NCI-H1436 (cell line): ENCODE results near the gene NUDT3.

Experiments used
- DNase-seq: peaks from one replicate; lab custom pipeline; 2025; lab: John Stamatoyannopoulos, UW

NUDT3 gene

GRCh38 chr6:34322732-34323131 lies 69.7 kb downstream of the NUDT3 start:
- DNase-seq = no peak

DNA sequence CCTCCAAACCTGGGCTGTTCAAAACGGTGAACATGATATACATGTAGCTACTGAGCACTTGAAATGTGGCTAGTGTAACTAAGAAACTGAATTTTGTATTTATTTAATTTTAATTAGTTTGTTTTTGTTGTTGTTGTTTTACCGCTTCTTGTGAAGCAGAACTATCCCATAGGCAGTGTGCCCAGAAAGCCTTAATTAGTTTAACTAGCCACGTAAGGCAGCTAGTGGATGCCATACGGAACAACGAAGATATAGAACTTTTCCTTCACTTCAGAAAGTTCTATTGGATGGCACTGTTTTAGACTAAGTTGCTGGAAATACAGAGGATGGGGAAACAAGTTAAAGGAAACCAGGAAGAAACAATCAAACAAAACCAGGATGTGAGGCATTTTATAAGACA lies 70.6 kb downstream of the NUDT3 start:
- no peak for DNase-seq

DNA sequence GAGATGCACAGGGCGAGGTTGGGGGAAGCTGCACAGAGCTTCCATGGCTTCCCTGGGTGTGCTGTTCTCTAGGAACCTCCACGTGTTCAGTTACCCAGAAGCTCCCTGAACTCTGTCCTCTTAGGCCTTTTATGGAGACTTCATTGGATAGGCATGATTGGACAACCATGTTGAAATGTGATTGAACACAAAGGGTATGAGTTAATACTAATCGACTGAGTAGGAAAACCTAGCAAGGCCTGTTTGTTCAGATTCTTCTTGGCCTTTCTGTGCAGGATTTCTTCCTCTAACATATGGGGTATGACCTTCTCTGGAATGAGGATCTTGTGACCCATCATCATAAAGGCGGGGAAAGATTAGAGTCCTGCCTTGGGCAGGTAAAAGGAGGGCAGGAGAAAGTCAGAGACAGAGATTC lies 73.0 kb downstream of the NUDT3 start:
- DNase-seq = no peak

DNA sequence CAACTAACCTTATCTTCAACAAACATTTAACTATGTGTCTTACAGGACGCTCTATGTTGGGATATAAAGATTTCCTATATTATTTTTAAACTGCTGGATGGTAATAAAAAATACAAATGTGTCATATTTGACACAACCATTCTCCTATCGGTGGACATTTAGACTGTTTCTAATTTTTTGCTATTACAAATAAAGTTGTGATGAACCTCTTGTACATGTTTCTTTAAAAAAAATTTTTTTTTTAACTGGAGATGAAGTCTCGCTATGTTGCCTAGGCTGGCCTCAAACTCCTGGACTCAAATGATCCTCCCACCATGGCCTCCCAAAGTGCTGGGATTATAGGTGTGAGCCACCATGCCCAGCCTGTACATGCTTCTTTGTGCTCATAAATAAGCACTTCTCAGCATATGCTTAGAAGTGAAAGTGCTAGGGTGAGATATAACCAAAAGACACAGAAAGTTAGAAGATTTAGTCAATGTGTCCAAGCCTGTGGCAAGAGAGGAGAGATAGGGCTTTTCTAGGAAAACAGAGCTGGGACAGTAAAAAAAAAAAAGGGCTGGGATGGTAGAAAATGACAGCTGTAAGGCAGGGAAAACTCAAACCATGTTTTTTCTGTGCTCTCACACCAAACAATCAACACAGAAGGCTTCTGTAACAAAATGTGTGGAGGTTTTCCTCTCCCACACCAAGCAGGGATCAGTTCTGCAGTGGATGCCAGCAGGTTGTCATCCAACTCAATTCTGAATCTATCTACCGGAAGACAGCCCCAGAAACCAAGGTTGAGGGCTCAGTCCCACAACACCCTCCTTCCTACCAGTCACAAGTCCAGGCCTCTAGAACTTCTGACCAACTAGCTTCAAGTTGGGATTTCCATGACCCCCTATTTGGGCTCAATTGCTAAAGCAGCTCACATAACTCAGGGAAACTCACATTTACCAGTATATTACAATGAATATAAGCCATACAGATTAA lies 73.7 kb downstream of the NUDT3 start:
- DNase-seq = no peak

DNA sequence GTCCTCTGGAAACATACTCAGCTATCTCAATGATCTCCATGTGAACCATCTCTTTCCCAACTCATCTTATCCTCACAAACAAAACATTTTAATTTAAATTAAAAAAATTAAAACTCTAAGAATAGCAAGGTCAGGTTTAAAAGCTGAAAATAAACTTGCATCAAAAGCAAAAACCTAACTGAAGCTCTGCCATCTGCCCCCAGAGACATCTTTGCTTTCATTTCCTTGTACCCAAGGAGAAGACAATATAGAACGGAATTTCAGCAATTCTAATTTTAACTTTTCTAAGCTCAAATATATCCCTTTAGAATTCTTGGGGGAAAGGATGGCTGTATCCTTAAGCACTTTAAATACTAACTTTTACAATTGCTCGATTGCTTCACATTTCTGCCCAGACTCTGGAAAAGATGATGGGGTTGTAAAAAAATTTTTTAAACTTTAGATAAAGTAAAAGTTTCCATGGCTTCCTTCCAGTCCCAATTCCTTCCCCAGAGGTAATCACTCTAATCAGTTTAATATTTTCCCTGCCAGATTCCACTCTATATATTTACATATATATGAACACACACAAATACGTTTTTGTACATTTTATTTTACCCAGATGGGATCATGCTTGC lies 74.5 kb downstream of the NUDT3 start:
- DNase-seq = no peak

- DNase-seq = no peak
Observed at GRCh38 chr6:34317172-34317477, 75.3 kb downstream of the NUDT3 start.

DNA sequence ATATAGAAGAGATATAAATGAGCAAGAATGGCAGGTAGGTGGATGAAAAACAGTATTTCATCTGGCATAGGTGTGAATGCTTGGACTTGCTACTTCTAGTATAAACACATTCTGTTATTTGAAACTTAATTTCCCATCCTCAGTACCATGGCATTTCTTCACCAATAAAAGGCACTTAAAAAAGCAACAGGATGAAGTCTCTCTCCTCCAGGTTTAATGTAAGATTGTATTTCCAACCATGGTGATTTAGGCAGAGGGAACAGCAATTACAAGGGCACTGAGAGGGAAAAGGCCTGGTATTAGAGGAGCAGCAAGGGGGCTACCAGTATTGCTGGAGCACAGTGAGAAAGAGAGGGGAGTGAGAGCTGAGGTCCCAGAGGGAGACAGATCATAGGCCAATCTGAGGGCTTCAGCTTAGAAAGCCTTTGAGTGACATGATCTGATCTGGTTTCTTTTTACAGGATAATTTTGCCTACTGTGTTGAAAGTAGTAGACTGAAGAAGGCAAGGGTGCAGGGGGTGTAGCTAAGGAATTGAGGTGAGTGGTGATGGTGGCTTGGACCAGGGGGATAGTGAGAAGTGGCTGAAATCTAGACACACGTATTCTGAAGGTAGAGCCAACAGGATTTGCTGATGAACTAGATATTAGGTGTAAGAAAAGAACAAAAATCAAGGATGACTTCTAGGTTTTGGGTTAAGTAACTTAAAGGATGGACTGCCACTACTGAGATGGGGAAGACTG lies 75.9 kb downstream of the NUDT3 start:
- DNase-seq = no peak

DNA sequence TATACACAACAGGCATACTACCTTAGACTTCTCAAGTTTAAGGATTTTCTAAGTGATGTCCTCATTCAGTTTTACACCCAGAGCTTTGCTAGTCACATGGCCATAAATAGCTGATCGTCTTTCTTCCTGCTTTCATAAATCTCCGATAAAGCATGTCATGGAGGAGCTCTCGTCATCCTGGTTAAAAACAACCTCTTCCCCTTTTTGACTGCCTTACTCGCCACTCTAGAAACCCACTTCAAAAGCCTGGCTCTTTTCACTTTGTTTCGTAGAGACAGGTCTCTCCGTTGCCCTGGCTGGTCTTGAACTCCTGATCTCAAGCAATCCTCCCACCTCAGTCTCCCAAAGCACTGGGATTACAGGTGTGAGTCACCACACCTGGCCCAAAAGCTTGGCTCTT lies 76.7 kb downstream of the NUDT3 start:
- DNase-seq = no peak

- no peak for DNase-seq
Observed at GRCh38 chr6:34315256-34315655, 77.2 kb downstream of the NUDT3 start.

GRCh38 chr6:34312259-34312658 lies 80.2 kb downstream of the NUDT3 start:
- no peak for DNase-seq

- DNase-seq = no peak
Observed at GRCh38 chr6:34310817-34311216, 81.7 kb downstream of the NUDT3 start.

- no peak for DNase-seq
Observed at GRCh38 chr6:34308483-34308882, 84.0 kb downstream of the NUDT3 start.

GRCh38 chr6:34305982-34306708 lies 86.3 kb downstream of the NUDT3 start:
- DNase-seq = no peak

DNA sequence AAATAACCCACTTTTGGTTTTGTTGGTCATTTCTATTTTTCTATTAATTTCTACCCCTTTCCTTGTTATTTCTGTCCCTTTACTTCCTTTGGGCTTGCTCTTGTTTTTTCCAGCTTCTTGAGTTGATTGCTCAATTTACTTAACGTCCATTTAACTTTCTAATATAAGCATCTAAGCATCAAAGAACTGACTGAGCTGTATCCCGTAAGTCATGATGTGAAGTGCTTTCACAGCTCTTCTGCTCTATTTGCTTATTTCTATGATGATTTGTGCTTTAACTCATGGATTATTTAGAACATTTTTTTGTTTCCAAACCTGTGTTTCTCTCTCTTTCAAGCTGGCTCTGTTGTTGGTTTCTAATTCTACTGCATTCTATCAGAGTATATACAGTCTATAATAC lies 87.0 kb downstream of the NUDT3 start:
- no peak for DNase-seq

DNA sequence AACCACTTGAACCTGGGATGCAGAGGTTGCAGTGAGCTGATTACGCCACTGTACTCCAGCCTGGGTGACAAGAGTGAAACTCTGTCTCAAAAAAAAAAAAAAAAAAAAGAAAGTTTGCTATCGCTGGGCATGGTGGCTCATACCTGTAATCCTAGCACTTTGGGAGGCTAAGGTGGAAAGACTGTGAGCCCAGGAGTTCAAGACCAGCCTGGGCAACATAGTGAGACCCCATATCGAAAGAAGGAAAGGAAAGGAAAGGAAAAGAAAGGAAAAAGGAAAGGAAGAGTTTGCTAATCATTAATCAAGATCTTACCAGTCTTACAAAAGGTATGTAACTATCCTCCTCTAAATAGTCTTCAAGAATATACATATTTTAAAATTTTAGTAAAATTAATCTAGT lies 88.3 kb downstream of the NUDT3 start:
- no peak for DNase-seq

DNA sequence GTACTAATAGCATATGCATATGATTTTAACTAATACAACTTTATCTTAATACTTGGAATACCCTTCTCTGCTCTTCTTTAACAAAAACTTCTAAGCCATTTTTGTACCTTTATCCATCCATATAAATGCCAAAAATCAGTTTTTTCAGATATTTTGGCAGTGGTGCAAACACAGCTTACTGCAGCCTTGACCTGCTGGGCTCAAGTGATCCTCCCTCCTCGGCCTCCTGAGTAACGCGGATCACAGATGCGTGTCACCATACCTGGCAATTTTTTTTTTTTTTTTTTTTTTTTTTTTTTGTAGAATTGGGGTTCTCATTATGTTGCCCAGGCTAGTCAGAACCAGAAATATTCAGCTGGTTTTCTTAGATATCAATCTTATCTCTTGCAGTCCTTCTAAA lies 89.5 kb downstream of the NUDT3 start:
- DNase-seq = no peak

DNA sequence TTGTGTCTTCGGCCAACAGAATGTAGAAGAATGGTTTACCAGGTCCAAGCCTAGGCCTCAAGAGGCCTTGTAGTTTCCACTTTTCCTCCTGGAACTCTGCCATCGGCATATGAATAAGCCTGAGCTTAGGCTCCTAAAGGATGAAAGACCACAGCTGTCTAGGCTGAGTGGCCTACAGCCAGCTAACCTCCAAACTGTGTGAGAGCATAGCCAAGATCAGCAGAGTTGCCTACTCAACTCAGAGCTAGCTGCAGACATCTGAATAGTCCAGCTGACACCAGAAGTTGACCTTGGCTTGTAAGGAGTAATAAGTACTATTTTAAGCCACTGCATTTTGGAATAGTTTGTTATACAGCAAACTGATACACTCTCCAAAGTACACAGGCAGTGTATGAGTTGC lies 91.1 kb downstream of the NUDT3 start:
- no peak for DNase-seq

GRCh38 chr6:34300332-34300751 lies 92.1 kb downstream of the NUDT3 start:
- DNase-seq = no peak

GRCh38 chr6:34298941-34299340 lies 93.5 kb downstream of the NUDT3 start:
- no peak for DNase-seq

DNA sequence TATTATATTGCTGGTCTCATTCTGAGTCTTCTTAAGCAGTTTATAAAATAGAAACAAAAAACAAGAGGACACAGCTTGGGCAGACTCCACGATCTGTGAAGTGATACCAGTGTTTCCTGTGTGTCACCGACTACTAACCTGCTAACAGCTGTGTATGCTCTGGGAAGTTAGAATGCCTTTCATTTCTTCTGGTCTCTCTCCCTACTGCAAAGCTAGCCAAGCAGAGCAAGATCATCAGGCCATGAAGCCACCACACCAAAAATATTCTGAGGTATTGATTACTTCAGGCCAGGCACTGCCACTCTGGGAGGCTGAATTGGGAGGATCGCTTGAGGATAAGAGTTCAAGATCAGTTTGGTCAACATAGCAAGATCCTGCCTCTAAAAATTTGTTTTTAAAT lies 96.7 kb downstream of the NUDT3 start:
- DNase-seq = no peak

DNA sequence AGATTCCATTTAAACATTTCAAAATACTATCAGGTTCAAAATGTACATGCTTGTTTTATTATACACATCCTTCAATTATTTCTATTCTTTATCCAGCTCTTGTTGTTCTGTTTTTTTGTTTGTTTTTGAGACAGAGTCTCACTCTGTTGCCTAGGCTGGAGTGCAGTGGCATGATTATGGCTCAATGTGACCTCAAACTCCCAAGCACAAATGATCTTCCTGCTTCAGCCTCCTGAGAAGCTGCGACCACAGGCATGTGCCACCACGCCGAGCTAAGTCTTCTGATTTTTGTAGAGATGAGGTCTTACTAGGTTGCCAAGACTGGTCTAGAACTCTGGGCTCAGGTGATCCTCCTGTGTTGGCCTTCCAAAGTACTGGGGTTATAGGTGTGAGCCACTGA lies 99.5 kb downstream of the NUDT3 start:
- DNase-seq = no peak

- DNase-seq = no peak
Observed at GRCh38 chr6:34289137-34289536, 103.3 kb downstream of the NUDT3 start.
